ENCODE data around the gene ACTN2. TPM values are rescaled to one million over a fixed set of nuclear protein-coding genes. Genes with fewer than 3 reads are reported as not detected.

The ACTN2 gene
- total RNA-seq, 1 donor from 2014 or later = 2.7 TPM

- no peak for TF ChIP-seq CTCF (IDR thresholded peaks at IDR 0.05; ENCODE audit: partially characterized antibody, unreplicated experiment)
- Mint-ChIP-seq H3K27ac (ENCODE audit: unreplicated experiment) (no peak overlapping the region), H3K36me3 (ENCODE audit: unreplicated experiment) (no peaks in the 10 kb centered on the region)
These were observed 82.3 kb downstream of the ACTN2 start for GRCh38 chr1:236768601-236769000.

GRCh38 chr1:236773919-236774318, 87.6 kb downstream of the ACTN2 start:
- H3K27ac Mint-ChIP-seq (ENCODE audit: unreplicated experiment) = no peak overlapping the region
- peaks cover 7% of the 10 kb centered on the region for H3K36me3 Mint-ChIP-seq (ENCODE audit: unreplicated experiment)
- no peak for TF ChIP-seq CTCF (IDR thresholded peaks at IDR 0.05; ENCODE audit: partially characterized antibody, unreplicated experiment)
- DNase-seq = no peak
- H3K9me3 Mint-ChIP-seq (ENCODE audit: unreplicated experiment) = no peaks in the 10 kb centered on the region
- H3K4me1 Mint-ChIP-seq (ENCODE audit: low read depth, unreplicated experiment) = no peaks in the 10 kb centered on the region
- no peaks in the 10 kb centered on the region for H3K27me3 Mint-ChIP-seq (ENCODE audit: unreplicated experiment)
- H3K4me3 Mint-ChIP-seq (ENCODE audit: unreplicated experiment) = no peak overlapping the region

More at GRCh38 chr1:236768601-236769000, 82.3 kb downstream of the ACTN2 start:
- Mint-ChIP-seq H3K9me3 (ENCODE audit: unreplicated experiment) (no peaks in the 10 kb centered on the region), H3K4me1 (ENCODE audit: low read depth, unreplicated experiment) (no peaks in the 10 kb centered on the region), H3K4me3 (ENCODE audit: unreplicated experiment) (no peak overlapping the region), H3K27me3 (ENCODE audit: unreplicated experiment) (no peaks in the 10 kb centered on the region)
- DNase-seq = no peak

- H3K4me1 Mint-ChIP-seq (ENCODE audit: low read depth, unreplicated experiment) = no peaks in the 10 kb centered on the region
- no peak overlapping the region for H3K4me3 Mint-ChIP-seq (ENCODE audit: unreplicated experiment)
- no peak overlapping the region for H3K27ac Mint-ChIP-seq (ENCODE audit: unreplicated experiment)
- no peaks in the 10 kb centered on the region for H3K9me3 Mint-ChIP-seq (ENCODE audit: unreplicated experiment)
- TF ChIP-seq CTCF (IDR thresholded peaks at IDR 0.05; ENCODE audit: partially characterized antibody, unreplicated experiment) = no peak
- no peaks in the 10 kb centered on the region for H3K27me3 Mint-ChIP-seq (ENCODE audit: unreplicated experiment)
- no peak for DNase-seq
- peaks cover 9% of the 10 kb centered on the region for H3K36me3 Mint-ChIP-seq (ENCODE audit: unreplicated experiment)
These were observed 88.6 kb downstream of the ACTN2 start for GRCh38 chr1:236774926-236775325.

GRCh38 chr1:236779312-236779711, 93.0 kb downstream of the ACTN2 start:
- no peaks in the 10 kb centered on the region for H3K9me3 Mint-ChIP-seq (ENCODE audit: unreplicated experiment)
- no peak overlapping the region for H3K27ac Mint-ChIP-seq (ENCODE audit: unreplicated experiment)
- H3K4me1 Mint-ChIP-seq (ENCODE audit: low read depth, unreplicated experiment) = no peaks in the 10 kb centered on the region
- no peak overlapping the region for H3K4me3 Mint-ChIP-seq (ENCODE audit: unreplicated experiment)
- peaks cover 9% of the 10 kb centered on the region for H3K36me3 Mint-ChIP-seq (ENCODE audit: unreplicated experiment)
- H3K27me3 Mint-ChIP-seq (ENCODE audit: unreplicated experiment) = no peaks in the 10 kb centered on the region
- TF ChIP-seq CTCF (IDR thresholded peaks at IDR 0.05; ENCODE audit: partially characterized antibody, unreplicated experiment) = no peak
- no peak for DNase-seq

GRCh38 chr1:236785477-236785876, 99.2 kb downstream of the ACTN2 start:
- Mint-ChIP-seq H3K36me3 (ENCODE audit: unreplicated experiment) (no peaks in the 10 kb centered on the region), H3K9me3 (ENCODE audit: unreplicated experiment) (no peaks in the 10 kb centered on the region), H3K27me3 (ENCODE audit: unreplicated experiment) (no peaks in the 10 kb centered on the region), H3K27ac (ENCODE audit: unreplicated experiment) (no peak overlapping the region), H3K4me1 (ENCODE audit: low read depth, unreplicated experiment) (no peaks in the 10 kb centered on the region), H3K4me3 (ENCODE audit: unreplicated experiment) (no peak overlapping the region)
- DNase-seq = no peak
- no peak for TF ChIP-seq CTCF (IDR thresholded peaks at IDR 0.05; ENCODE audit: partially characterized antibody, unreplicated experiment)

Measured in glutamatergic neuron (in vitro differentiated cells).